Middle frontal gyrus (tissue), 1 donor: ENCODE measurements around the gene TCF25.
"Not testable (repeated sequence)": the region's sequence is repeated elsewhere in the genome, so short reads cannot be mapped to it uniquely, and the experiment has no call there.

Experiments
- DNase-seq: peaks from one replicate; pipeline ENCODE4 v3.0.0-alpha.2; 2015; ENCODE audit warnings: low spot score; ENCODE audit errors: extremely low spot score

Gene TCF25

GRCh38 chr16:89871895-89872294, 1.5 kb upstream of the TCF25 start:
- DNase-seq, result no peak

DNA sequence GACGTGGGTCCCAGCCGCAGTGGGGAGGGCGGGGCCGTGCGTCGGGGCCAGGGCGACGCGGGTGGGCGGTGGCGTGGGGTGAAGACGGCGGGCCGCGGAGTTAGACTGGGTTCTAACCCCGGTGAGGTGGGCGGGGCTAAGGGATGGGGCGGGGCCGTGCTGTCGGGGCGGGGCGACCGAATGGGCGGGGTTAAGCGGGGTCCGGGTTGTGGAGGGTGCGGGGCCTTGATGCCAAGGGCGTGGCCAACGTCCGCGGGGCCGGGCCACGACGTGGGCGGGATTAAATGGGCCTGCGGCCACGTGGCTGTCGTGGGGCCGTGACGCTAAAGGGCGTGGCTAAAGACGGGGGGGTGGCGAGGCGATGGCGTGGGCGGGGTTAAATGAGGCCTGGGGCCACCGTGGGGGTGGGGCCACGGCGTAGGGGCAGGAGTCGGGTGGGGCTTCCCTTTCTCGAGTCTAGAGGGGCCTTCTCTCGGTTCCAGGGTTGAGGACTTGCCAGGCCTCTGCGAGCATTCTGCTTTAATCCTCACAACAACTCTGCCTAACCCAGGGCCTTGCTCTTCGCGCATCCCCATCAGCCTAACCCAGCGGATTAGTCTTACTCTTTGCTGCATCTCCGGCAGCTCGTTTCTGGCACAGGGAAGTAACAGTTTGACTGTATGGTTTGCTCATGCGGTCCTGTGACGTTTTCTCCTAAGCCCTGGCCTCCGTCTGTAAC, 739 bp downstream of the TCF25 start:
- DNase-seq, result peak; percentile 76

- not testable (repeated sequence) for DNase-seq
Observed at GRCh38 chr16:89879123-89879522, 5.7 kb downstream of the TCF25 start.

DNA sequence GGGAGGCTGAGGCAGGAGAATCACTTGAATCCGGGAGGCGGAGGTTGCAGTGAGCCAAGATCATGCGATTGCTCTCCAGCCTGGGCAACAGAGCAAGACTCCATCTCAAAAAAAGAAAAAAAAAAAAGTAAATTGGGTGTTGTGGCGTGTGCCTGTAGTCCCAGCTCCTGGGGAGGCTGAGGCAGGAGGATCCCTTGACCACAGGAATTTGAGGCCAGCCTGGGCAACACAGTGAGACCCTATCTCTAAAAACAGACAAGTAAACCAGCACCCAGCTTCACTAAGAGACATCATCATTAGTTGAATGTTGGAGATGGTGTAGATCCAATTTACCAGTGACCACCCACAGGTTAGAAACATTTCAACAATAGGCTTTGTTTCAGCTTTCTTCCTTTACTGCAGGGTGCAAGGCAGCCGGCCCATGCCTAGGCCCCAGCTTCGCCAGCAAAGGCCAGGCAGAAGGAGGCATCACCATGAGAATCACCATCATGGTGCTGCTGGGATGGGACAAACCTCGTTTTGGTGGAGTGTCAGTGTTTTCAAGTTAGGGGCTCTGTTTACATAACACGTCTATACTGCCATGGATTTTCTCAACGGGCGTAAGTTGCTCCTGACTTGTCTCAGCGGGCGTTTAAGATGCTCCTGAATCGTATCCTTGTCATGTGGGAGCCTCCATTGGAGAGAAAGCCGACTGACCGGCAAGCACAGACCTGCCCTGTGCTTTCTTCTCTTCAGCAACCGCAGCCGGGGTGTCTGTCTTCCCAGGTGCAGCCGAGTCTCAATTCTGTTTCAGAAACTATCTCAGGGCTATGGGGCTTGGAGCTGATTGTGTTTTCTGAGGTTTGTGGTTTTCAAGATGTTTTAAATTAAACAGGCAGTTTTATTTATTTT, 7.3 kb downstream of the TCF25 start:
- no peak for DNase-seq

DNA sequence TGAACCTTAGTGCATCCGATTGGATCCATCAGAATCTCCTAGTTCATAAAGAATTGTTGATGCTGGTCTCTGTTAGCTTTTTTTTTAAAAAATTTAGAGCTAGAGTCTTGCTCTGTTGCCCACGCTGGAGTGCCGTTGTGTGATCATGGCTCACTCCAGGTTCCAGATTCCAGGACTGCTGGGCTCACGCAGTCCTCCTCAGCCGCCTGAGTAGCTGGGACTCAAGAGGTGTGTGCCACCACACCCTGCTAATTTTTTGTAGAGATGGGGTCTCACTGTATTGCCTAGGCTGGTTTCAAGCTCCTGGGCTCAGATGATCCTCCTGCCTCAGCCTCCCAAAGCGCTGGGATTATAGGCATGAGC, 8.0 kb downstream of the TCF25 start:
- no peak for DNase-seq

DNA sequence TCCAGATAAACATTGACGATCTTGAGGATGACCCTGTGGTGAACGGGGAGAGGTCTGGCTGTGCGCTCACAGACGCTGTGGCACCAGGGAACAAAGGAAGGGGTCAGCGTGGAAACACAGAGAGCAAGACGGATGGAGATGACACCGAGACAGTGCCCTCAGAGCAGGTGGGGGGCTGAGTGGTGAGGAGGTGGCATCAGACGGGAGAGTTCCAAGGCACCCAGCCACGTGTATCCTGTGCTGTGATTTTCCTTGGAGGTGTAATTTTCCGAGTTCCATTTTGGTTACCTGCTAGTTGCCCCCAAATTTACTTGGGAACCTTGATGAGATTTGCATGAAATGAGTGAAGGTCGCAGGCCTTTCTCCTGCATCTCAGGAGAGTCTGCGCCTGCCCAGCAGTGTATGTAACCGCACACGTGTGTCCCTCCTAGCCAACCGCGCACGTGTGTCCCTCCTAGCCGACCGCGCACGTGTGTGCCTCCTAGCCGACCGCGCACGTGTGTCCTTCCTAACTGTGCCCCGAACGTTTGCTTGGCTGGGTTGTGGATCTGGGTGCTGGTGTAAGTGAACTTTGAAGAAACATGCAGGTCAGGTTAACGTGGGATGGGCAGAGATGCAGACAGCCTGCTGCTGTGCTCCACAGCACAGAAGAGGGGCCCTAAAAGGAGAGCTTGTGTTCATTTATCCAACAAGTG, 10.1 kb downstream of the TCF25 start:
- DNase-seq, result no peak

DNA sequence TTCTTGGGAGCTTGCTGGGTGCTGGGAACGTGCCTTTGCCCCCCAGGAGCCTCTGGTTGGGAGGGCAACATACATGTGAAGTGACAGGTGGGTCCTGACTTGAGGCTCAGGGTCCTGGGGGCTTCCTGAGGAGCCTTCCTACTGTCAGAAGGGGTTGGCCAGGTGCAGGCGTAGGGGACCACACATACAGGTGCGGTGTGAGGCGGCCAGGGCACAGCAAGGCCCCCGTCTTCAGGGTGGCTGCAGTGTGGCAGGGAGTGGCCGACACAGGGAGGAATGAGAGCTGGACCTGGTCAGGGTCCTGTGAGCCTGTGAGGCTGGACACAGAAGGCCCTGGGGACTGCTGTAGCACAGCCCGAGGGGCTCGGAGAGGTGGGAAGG, 10.6 kb downstream of the TCF25 start:
- no peak for DNase-seq

DNA sequence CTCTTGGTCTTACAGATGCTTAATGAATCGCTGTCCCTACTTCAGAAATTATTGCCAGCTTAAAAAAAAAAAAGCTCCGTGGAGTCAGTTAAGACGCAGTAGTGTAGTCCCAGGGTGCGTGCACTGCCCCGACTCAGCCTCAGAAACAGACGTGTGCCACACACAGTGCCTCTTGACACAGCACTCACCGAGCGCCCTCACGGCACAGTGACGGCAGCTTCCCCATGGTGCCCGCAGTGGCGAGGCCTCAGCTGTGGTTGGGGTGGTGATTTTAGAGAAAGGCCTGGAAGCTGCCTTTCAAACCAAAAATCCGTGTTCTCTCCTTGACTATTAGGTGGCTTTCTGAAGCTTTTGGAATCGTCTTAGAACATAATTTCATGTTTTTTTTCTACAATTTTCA, 13.9 kb downstream of the TCF25 start:
- DNase-seq, result no peak

DNA sequence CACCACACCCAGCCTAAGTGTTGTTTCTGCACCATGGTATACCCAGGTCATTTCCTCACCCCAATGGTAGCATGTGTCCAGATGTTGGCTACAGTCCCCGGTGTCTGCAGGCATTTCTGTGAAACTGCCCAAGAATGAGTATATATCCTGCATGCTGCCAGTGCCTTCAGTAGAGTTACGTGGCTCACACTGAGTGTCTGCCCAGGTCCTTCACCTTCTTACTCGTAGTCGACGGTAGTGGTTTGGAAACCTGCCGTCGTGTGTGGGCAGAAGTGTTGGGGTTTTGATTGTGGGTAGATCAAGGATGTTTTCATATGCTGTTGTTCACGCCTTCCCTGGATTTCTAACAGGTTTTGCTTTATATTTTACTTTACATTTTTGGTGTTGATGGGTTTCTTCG, 16.8 kb downstream of the TCF25 start:
- DNase-seq, result no peak

- DNase-seq, result no peak
Observed at GRCh38 chr16:89890886-89891657, 17.7 kb downstream of the TCF25 start.

DNA sequence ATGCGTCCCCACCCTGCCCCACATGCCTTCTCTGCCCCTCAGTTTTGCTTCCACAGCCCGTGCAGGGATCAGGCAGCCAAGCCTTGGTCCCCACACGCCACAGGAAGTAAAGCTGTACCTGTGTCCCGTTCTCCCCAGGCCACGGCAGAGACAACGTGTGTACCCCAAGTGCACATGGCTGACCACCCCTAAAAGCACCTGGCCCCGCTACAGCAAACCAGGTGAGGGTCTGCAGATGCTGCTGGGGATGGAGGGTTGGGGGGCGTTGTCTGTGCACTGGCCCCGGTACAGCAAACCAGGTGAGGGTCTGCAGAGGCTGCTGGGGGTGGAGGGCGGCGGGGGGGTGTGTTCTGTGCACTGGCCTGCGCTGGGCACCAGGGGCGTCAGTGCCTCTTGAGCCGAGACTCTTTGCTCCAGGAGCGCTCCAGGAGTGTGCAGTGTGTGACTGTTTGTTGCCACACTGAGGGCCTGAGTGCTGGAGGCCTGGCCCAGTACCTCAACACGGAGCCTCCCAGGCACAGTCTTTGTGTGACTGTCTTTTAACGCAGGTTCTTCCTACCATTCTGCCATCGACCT, 18.8 kb downstream of the TCF25 start:
- DNase-seq, result no peak

DNA sequence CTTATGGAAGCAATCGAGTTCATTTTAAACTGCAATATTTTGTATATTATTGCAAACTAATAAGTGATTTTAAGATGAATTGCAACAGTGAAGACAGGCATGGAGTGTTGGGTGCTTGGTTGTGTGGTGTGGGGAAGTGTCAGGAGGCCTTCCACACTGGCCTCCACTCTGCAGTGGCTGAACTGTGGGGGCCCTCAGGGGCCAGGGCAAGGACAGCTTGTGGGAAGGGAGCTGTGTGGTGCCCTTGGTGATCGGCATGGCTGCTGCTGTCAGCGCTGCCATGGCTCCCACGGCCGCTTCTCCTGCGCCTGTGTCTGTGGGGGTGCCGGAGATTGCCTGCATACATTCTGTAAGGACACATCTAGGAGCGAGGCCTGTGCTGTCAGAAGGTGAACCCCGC, 19.2 kb downstream of the TCF25 start:
- no peak for DNase-seq

- DNase-seq, result no peak
Observed at GRCh38 chr16:89893642-89894548, 20.5 kb downstream of the TCF25 start.

DNA sequence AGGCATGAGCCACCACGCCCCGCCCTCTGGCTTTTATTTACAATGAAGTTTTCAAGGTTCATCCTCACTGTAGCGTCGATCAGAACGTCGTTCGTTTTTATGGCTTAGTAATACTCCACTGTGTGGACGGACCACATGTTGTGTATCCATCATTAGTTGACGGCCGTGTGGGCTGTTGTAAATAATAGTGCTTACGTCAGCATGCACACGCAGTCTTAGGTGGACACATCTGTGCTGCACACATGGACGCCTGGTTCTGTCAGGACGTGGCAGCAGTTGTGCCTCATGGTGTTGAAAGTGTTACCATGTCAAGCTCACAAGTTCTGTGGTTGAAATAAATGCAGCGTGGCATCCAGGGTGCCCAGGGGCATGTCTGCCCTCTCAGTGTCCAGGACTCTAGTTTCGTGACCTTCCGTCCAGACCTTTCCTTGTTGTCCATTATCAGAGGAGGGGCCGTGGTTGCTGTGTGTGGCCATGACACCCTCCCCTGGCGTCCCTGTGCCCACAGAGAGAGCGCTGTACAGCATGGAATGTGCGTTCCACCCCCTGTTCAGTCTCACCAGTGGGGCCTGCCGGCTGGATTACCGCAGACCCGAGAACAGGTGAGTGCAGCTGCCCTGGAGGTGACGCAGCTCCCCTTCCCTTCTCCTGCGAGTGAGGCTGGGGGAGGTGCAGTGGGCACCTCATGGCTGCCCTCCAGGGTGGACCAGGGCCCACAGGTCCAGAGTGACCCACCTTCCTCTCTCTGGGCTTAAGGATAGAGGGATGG, 22.3 kb downstream of the TCF25 start:
- no peak for DNase-seq

- no peak for DNase-seq
Observed at GRCh38 chr16:89897204-89897603, 23.8 kb downstream of the TCF25 start.

DNA sequence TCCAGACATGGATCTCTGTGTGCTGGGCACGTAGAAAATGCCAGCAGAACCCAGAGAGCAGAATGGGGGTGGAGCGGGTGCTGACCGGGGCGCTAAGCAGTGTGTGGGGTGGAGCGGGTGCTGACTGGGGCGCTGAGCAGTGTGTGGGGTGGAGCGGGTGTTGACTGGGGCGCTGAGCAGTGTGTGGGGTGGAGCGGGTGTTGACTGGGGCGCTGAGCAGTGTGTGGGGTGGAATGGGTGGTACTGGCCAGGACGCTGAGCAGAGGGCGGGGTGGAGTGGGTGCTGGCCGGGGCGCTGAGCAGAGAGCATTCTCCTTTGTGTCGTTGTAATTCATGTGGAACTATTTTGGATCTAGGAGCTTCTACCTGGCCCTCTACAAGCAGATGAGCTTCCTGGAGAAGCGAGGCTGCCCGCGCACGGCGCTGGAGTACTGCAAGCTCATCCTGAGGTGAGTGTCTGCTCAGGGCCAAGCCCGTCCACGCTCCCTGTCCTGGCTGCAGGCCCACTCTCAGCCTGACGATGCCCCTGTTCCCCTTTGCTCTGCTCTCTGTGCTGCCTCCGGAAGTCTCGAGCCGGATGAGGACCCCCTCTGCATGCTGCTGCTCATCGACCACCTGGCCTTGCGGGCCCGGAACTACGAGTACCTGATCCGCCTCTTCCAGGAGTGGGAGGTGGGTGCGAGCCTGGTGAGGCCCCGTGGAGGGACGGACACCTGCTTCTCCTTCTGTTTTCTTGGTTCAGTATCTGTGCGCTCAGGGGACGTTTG, 25.0 kb downstream of the TCF25 start:
- DNase-seq, result no peak

DNA sequence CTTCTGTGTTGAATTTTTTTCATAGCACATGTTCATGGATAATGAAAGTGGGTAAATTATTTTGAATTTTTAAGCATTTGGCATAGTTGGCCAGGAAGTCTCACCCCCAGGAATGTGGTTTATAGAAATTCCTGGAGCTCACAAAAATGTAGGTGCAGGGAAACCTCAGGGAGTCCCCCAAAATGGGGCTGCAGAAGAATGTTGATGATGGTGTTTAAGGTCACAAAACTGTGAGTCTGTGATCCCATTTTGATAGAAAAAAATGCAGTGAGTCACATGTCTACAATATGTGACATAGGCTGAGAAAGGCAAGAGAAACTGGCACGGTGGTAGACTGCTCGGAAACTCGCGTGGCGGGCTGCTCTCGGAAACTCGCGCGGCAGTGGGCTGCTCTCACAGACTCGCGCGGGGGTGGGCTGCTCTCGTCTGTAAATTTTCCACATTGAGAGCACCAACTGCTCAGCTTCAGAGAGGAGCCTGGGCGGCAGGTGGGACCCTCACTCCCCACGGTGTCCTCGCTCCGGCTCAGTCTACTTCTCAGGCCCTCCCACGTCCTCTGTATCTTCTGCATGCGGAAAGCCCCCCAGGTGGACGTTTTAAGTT, 26.6 kb downstream of the TCF25 start:
- no peak for DNase-seq

- no peak for DNase-seq
Observed at GRCh38 chr16:89900885-89901284, 27.5 kb downstream of the TCF25 start.
